SK-N-SH (cell line): ENCODE results near the gene NBPF1. TPM values are rescaled to one million over a fixed set of nuclear protein-coding genes. Genes with fewer than 3 reads are reported as not detected.
"Not testable (repeated sequence)": the region's sequence is repeated elsewhere in the genome, so short reads cannot be mapped to it uniquely, and the experiment has no call there.

Source experiments
- CTCF ChIA-PET: fragments of 300-600, 350-600 bp; formaldehyde crosslinking; extraction: SDS; loops from one replicate; lab custom pipeline; 2021; lab: Yijun Ruan, JAX
- POLR2A ChIA-PET: fragments of 350-600 bp; sonication (Branson Sonifier 250); formaldehyde crosslinking; extraction: SDS; loops from one replicate; lab custom pipeline; 2020; ENCODE audit warnings: antibody characterized with exemption, inconsistent platforms; lab: Yijun Ruan, JAX
- DNase-seq: peaks from one replicate; pipeline ENCODE4 v3.0.0; 2012
- H2AFZ ChIP-seq: fragments of 200-600 bp; sonication (generic); 2 replicates; pipeline ENCODE4 v1.8.1; 2016; ENCODE audit warnings: antibody characterized with exemption, mild to moderate bottlenecking, low read depth
- H3F3A ChIP-seq: fragments of 200-600 bp; sonication (generic); replicated peaks from 2 replicates; pipeline ENCODE3; 2016; ENCODE audit warnings: antibody characterized with exemption, mild to moderate bottlenecking; ENCODE audit not compliant: insufficient read depth
- H3K27ac ChIP-seq, 2 experiments: fragments of 200-500 bp in 1 of 2; fragments of 200-600 bp in 1 of 2; sonication (Bioruptor generic) in 1 of 2; sonication (generic), shearing (Covaris generic) in 1 of 2; 2 replicates each; pipeline versions ENCODE4 v1.5.1 to v1.6.1; 2014 to 2016; ENCODE audit warnings: low read depth in 2 of 2, inconsistent platforms in 1 of 2, low read length in 1 of 2, mild to moderate bottlenecking in 1 of 2, mixed read lengths in 1 of 2
- H3K27me3 ChIP-seq: fragments of 200-600 bp; sonication (generic), shearing (Covaris generic); 2 replicates; pipeline ENCODE4 v1.6.1; 2016; ENCODE audit warnings: mixed run types; ENCODE audit not compliant: insufficient read depth
- H3K36me3 ChIP-seq, 2 experiments: fragments of 200-500 bp in 1 of 2; fragments of 200-600 bp in 1 of 2; sonication (Bioruptor generic) in 1 of 2; sonication (generic) in 1 of 2; replicated peaks in 1 of 2; 2 replicates each; pipeline versions ENCODE3 to v1.5.1; 2014 to 2016; ENCODE audit warnings: low read length in 1 of 2, mild to moderate bottlenecking in 1 of 2; ENCODE audit not compliant: insufficient read depth in 2 of 2, control insufficient read depth in 1 of 2
- H3K4me1 ChIP-seq, 2 experiments: fragments of 200-500 bp in 1 of 2; fragments of 200-600 bp in 1 of 2; sonication (Bioruptor generic) in 1 of 2; sonication (generic), shearing (Covaris generic) in 1 of 2; 2 replicates each; pipeline versions ENCODE4 v1.5.1 to v1.6.1; 2014 to 2016; ENCODE audit warnings: low read depth in 1 of 2, low read length in 1 of 2, mixed run types in 1 of 2; ENCODE audit not compliant: insufficient read depth in 2 of 2, control insufficient read depth in 1 of 2
- H3K4me2 ChIP-seq: fragments of 200-600 bp; sonication (generic), shearing (Covaris generic); 2 replicates; pipeline ENCODE4 v1.6.1; 2017; ENCODE audit warnings: mixed run types
- H3K4me3 ChIP-seq, 2 experiments: fragments of 200-500 bp in 1 of 2; fragments of 200-600 bp in 1 of 2; sonication (Bioruptor generic) in 1 of 2; sonication (generic), shearing (Covaris generic) in 1 of 2; 2 replicates each; pipeline versions ENCODE4 v1.5.1 to v1.8.1; 2014 to 2016; ENCODE audit warnings: low read depth in 2 of 2, inconsistent platforms in 1 of 2, low read length in 1 of 2, mild to moderate bottlenecking in 1 of 2, mixed read lengths in 1 of 2, moderate library complexity in 1 of 2
- H3K79me2 ChIP-seq: fragments of 200-600 bp; sonication (generic); 2 replicates; pipeline ENCODE4 v1.8.1; 2017; ENCODE audit warnings: mild to moderate bottlenecking; ENCODE audit not compliant: insufficient read depth
- H3K9ac ChIP-seq: fragments of 200-600 bp; sonication (generic); 2 replicates; pipeline ENCODE4 v1.6.1; 2017; ENCODE audit warnings: mixed run types
- H3K9me2 ChIP-seq: fragments of 200-600 bp; sonication (generic); 2 replicates; pipeline ENCODE4 v1.6.1; 2017; ENCODE audit warnings: mixed run types
- H3K9me3 ChIP-seq: fragments of 200-600 bp; sonication (generic); 2 replicates; pipeline ENCODE4 v1.6.1; 2017; ENCODE audit warnings: mixed run types, mild to moderate bottlenecking, moderate library complexity
- H4K20me1 ChIP-seq: fragments of 200-600 bp; sonication (generic); 2 replicates; pipeline ENCODE4 v1.6.1; 2017; ENCODE audit warnings: mild to moderate bottlenecking, mixed run types; ENCODE audit not compliant: insufficient read depth
- WGBS: methylation state at CpG from one replicate; pipeline ENCODE4 v1.1.6; 2017; ENCODE audit warnings: low lambda C conversion rate; 5-methylcytosine and 5-hydroxymethylcytosine counted together
- polyA plus RNA-seq, 3 experiments: library from polyadenylated mRNA; depleted of rRNA; stranded (reverse); fragments of >200 nt; gene quantifications; 2 replicates each; pipeline ENCODE4 v1.2.3, GENCODE V29; 2012

NBPF1 gene
- polyA plus RNA-seq, 1 of the 3 experiments (the other 2 are of a cell fraction): 29.8 TPM

DNA sequence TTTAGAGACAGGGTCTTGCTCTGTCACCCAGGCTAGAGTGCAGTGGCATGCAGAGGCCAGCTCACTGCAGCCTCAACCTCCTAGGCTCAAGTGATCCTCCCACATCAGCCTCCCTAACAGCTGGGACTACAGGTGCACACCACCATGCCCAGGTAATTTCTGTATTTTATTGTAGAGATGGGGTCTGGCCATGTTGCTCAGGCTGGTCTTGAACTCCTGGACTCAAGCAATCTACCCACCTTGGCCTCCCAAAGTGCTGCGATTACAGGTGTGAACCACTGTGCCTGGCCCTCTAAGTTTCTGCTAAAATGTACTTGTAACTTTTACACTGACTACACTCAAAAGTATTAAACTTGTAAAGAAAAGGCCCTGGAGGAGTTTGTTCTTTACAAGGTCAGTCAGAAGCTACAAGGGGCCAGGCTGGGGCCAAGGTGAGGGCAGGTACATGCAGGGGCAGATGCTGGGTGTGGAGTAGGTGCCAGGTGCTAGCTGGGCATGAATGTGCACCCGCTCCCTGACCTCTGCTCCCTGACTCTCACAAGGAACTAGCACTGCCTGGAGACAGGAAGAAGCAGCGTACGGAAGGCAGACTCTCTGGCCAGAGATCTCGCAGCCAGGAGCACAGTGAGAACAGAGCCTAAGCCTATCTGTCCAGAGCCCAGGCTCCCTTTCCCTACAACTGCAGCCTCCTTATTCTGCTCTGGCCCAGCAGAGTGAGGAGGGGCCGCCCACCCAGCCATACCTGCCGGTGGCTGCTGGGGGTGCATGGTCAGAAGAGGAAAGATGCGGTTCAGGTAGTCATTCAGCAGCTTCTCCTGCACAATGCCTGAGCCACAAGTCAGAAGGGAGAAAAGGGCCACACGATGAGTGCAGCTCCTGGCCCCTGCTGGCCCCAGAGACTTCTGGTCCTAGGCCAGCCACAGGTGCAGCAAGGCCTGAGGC is 28.9 kb upstream of the NBPF1 start:
- H3F3A ChIP-seq, H3K9me2 ChIP-seq, H3K27me3 ChIP-seq, H3K9me3 ChIP-seq, DNase-seq, H2AFZ ChIP-seq, H3K36me3 ChIP-seq, H3K4me3 ChIP-seq, H4K20me1 ChIP-seq, H3K27ac ChIP-seq, POLR2A ChIA-PET: not testable (repeated sequence)
- peaks cover 67% of the 10 kb centered on the region for H3K79me2 ChIP-seq
- H3K9ac ChIP-seq: peak overlapping the region; percentile 90; the same call in 1 of the 2 replicates
- 77% methylated on average over 8 of the region's 9 CpGs for WGBS
- H3K4me1 ChIP-seq: peaks cover 15 to 25% of the 10 kb centered on the region in 2 experiments; a peak in 2 of 4 replicates
- CTCF ChIA-PET: interaction anchor here (0.8 to 2.2 kb wide), 5 partner anchors 18 to 30 kb away, joined by 4 to 9 read pairs (median 5); no protein-coding TSS in a partner anchor
- peak overlapping the region; percentile 97 for H3K4me2 ChIP-seq

DNA sequence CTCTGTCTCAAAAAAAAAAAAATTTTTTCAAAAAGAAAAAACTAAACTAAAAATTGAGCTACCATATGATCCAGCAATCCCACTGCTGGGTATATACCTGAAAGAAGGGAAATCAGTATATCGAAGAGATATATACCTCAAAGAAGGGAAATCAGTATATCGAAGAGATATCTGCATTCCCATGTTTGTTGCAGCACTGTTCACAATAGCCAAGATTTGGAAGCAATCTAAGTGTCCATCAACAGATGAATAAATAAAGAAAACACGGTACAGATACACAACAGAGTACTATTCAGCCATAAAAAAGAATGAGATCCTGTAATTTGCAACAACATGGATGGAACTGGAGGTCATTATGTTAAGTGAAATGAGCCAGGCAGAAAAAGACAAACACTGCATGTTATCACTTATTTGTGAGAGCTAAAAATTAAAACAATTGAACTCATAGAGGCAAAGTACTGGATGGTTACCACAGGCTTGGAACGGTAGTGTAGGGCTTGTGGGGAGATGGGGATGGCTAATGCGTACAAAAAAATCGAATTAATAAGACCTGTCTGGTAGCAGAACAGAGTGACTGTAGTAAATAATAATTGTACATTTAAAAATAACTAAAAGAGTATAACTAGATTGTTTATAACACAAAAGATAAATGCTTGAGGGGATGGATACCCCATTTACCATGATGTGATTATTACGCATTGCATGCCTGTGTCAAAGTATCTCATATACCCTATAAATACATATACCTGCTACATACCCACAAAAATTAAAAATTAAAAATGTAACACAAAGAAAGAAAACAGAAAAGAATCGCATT is 28.0 kb upstream of the NBPF1 start:
- H3K4me2 ChIP-seq, H3K9ac ChIP-seq, H3K36me3 ChIP-seq, POLR2A ChIA-PET, H3K9me3 ChIP-seq, DNase-seq, H3K9me2 ChIP-seq, H3K27me3 ChIP-seq, H3F3A ChIP-seq, H3K27ac ChIP-seq, H2AFZ ChIP-seq, H3K4me3 ChIP-seq, H4K20me1 ChIP-seq: not testable (repeated sequence)
- 88% methylated on average over 8 of the region's 8 CpGs for WGBS
- CTCF ChIA-PET: interaction anchor here (0.9 to 1.6 kb wide), 5 partner anchors 10 to 23 kb away, joined by 3 to 5 read pairs (median 4); no protein-coding TSS in a partner anchor
- peaks cover 75% of the 10 kb centered on the region for H3K79me2 ChIP-seq
- peaks cover 15 to 25% of the 10 kb centered on the region in 2 experiments; a peak in 2 of 4 replicates for H3K4me1 ChIP-seq

DNA sequence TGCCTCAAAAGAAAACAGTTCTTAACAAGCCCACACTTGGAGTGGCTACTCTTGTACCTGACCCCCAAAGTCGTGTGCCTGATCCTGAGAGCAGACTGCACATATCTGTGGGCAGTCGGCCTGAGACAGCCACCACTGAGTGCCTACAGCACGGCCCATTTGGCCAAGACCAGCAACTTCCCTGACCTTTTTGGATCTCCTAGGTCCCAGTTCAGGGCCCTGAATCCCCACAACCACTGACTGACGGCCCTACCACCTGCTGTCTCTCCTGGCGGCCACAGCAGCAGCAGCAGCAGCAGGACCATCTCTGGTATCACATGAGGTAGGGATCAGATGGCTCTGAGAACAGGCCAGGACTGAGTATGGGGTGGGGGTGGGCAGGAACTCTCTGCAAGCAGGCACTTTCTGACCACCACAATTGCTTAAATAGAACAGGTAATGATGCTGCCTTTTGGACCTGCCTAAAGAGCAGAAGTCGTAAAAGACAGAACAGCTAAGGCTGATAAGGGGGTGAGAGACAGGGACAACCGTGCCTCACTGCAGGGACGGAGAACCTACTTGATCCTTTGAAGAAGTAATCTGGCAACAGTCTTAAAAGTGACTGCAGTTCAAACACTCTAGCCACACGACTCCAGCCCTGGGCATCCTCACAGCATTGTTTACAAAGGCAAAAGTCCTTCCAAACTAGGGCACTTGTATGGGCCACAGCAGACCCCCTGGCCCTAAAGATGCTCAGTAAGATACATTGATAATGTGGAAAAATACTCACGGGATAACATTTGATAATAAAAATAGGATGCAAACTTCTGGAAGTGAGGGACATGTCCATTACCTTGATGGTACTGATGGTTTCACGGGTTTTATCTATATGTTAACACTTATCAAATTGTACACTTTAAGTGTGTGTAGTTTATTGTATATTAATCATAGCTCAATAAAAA is 26.0 kb upstream of the NBPF1 start:
- H3K4me3 ChIP-seq, H3K9ac ChIP-seq, H4K20me1 ChIP-seq, H3K27me3 ChIP-seq, DNase-seq, H2AFZ ChIP-seq, H3K27ac ChIP-seq, H3K9me2 ChIP-seq, H3K4me2 ChIP-seq, H3F3A ChIP-seq, H3K9me3 ChIP-seq: not testable (repeated sequence)
- ChIA-PET CTCF (interaction anchor here (0.7 to 2.4 kb wide), 4 partner anchors 14 to 25 kb away, joined by 3 to 6 read pairs (median 4); partner anchors contain the start of gene NBPF1), POLR2A (interaction anchor here (0.5 to 0.9 kb wide), 3 partner anchors 9 to 267 kb away, joined by 3 read pairs; no protein-coding TSS in a partner anchor)
- Histone ChIP-seq H3K79me2 (peaks cover 93% of the 10 kb centered on the region), H3K4me1 (peaks cover 10 to 17% of the 10 kb centered on the region in 2 experiments; a peak in 2 of 4 replicates), H3K36me3 (peaks cover 0 to 12% of the 10 kb centered on the region in 2 experiments)
- 87% methylated on average over 11 of the region's 11 CpGs for WGBS

DNA sequence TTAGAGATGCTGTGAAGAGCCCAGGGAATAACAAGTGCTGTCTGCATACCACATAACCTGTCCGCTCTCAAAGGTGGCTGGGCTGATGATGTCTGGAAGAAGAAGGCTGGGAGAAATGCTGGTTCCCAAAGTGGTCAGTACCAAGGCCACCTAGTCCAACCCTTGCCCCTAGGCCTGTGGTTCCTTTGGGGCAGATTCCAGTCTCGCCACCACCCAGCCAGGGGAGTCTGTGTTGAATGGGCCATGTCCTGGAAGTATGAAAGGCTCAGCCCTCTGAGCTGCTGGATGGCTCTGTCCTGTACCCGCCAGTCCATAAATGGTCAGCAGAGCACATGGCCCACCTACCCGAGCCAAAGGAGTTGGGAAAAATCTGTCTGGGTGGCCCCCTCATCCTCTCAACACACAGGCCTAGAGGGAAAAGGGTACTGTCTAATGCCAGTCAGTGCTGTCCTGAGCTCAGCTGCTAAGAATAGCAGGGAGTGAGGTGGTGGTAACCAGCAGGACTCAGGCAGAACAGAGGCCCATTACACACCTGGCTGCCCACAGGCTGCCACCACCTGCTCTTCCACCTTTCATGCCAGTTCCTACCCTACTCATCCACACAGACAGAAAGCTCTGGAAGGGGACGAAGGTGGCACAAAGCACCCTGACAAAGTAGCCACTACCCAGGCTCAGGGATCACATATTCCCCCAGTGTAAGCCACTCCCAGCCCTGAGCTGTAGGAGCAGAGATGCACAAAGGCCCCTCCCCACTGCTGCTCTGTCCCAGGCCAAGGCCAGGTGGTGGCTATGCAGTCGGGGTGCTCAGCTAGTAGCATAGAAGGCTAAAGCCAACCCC is 24.8 kb upstream of the NBPF1 start:
- H3K27ac ChIP-seq, H3K4me3 ChIP-seq, H3K4me2 ChIP-seq, DNase-seq, H3K9ac ChIP-seq, H2AFZ ChIP-seq, H3K27me3 ChIP-seq, POLR2A ChIA-PET, H4K20me1 ChIP-seq, H3K9me2 ChIP-seq, H3K4me1 ChIP-seq, H3K9me3 ChIP-seq, H3F3A ChIP-seq: not testable (repeated sequence)
- WGBS: 89% methylated on average over 6 of the region's 6 CpGs
- peaks cover 85% of the 10 kb centered on the region for H3K79me2 ChIP-seq
- CTCF ChIA-PET: interaction anchor here (0.7 to 2.4 kb wide), 4 partner anchors 12 to 79 kb away, joined by 3 to 6 read pairs (median 3); partner anchors contain the start of gene NBPF1
- peaks cover 4 to 21% of the 10 kb centered on the region in 2 experiments for H3K36me3 ChIP-seq
